GM20000 (cell line): ENCODE results near the gene MSH4.
A peak's percentile ranks its signal among the peaks of the same experiment; 100 is the strongest.

ENCODE experiments used
- DNase-seq: peaks from one replicate; pipeline ENCODE4 v3.0.0; 2012; ENCODE audit warnings: low spot score
- TF ChIP-seq, protein P1 (sequence below): IDR thresholded peaks from 2 replicates; pipeline ENCODE4 v1.5.1; 2012; ENCODE audit warnings: mild to moderate bottlenecking, control low read depth; ENCODE audit errors: extremely low read depth, missing control alignments

MSH4 gene

DNA sequence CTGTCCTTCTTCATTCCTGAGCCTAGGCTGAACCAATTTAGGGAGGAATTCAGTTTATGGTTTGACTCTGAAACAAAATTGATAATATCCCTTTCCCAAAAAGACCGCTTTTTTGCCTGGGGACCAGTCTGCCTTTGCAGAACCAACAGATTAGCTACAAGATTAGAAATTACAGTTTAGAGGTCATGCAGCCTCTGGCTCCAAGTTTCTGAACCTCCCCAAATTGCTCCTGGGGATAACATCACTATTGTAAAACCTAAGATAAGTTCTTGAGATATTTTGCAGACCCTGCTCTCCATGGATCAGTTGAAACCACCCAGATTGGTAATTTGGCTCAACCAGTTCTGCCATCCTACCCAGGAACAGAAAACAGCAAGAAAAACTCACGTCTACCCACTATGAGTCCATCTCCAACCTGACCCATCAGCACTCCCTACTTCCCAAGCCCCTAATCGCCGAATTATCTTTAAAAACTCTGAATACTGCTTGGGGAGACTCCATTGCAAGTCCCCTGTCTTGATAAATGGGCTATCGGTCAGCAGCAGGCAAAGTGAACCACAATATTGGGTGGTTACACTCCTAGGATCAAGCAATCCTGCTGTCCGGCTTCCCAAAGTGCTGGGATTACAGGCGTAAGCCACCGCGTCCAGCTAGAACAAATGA, 11.2 kb upstream of the MSH4 start:
- no peak for DNase-seq
- TF ChIP-seq, protein P1, sequence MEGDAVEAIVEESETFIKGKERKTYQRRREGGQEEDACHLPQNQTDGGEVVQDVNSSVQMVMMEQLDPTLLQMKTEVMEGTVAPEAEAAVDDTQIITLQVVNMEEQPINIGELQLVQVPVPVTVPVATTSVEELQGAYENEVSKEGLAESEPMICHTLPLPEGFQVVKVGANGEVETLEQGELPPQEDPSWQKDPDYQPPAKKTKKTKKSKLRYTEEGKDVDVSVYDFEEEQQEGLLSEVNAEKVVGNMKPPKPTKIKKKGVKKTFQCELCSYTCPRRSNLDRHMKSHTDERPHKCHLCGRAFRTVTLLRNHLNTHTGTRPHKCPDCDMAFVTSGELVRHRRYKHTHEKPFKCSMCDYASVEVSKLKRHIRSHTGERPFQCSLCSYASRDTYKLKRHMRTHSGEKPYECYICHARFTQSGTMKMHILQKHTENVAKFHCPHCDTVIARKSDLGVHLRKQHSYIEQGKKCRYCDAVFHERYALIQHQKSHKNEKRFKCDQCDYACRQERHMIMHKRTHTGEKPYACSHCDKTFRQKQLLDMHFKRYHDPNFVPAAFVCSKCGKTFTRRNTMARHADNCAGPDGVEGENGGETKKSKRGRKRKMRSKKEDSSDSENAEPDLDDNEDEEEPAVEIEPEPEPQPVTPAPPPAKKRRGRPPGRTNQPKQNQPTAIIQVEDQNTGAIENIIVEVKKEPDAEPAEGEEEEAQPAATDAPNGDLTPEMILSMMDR, result no peak

DNA sequence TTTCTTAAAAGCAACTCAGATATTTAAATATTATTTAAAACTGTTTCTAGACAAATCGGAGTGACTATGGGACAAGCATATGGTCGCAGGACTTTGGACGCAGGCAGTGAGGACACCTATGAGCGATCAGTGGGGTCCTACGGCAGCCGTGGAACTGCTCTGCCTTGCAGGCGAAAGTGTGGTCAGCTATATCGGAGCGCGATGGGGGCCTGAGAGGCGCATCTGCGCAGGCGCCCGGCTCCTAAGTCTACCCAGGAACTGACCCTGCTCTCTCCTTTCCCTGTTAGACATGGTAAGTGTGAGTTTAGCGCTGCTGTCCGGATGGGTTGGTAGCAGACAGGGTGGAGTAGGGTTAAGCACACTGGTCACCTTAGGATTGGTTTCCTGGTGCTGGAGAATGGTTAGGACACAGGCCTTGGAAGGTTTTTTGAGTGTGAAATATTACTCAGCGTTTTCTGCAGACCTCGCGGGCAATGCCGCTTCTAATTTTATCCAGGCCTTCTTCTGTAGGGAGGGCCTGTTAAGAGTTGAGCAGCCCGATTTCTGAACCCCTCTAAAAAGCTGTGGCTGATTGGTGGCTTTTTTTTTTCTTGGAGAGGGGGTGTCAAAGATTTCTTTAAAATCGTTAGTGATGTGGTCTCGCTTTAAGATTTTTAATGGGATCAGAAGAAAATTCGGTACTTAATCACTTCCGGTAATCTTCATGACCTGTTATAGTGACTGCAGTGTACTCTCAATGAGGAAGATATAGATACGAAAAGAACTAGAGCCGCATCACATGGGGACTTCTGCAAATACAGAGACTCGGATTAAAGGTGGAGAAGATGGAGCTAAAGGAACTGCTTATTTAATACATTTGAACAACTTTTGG, 10.5 kb upstream of the MSH4 start, which contains the start of gene RABGGTB:
Gene RABGGTB, plus strand, starts transcription at position 274 of the 871 bp plus-strand sequence. Its CDS starts 16 bp downstream, at position 290.
- DNase-seq, result peak; percentile 88

DNA sequence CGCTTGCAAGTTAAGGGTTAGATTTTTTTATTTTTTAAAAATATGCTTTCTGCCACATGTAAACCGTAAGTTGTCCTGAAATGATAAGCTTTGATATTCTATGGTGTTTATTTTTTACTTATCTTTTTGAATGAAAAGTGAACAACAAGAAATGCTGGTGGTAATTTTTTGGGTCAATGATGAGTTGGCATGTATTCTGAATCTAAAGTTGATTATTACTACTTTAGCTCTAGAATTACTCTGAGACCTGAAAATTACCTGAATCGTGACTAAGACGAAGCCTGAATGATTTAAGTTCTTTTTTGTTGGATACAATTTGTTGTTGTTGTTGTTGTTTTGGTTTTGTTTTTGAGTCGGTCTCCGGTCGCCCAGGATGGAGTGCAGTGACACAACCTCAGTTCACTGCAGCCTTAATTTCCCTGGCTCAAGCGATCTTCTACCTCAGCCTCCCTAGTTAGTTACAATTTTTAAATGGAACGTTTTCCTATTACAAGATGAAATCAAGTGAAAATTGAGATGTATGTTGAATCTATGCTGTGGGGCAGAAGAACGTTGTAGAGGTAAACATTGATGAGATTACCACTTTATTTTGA, 9.7 kb upstream of the MSH4 start:
- TF ChIP-seq, protein P1, result no peak
- DNase-seq, result no peak

More for the DNA sequence above, 10.5 kb upstream of the MSH4 start, which contains the start of gene RABGGTB:
- TF ChIP-seq, protein P1, result no peak

DNA sequence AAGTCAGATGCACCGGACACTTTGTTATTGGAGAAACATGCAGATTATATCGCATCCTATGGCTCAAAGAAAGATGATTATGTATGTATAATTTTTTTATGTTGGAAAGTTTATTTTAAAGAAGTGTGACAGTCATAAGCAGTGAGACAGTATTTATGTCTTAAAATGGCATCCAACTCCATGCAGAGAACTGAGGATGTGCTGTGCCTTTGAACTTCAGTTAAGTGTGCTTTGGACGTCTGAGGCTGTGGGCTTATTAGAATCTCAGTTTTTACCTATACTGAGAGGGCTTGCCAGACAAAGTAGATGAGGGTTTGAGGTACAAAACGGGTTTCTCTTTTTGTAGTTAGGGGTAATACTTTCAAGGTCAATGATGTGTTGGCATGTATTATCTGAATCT, 9.2 kb upstream of the MSH4 start:
- no peak for DNase-seq

DNA sequence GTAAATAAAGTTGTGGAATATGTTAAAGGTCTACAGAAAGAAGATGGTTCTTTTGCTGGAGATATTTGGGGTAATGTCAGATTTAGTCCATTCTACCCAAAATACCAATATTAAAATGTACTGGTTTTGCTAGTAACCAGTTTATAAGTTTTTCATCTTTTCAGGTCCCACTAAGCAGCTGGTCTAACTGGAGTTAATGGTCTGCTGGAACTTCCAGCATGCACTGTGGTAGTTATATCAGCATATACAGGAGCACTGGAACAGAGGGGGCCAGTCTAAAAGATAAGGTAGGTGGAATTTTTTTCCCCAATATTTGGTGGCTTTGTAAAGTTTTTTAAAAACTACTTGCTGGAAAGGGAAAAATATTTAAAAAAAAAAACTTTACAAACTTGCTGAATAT, 6.7 kb upstream of the MSH4 start:
- DNase-seq, result no peak

More for the DNA sequence above, 9.2 kb upstream of the MSH4 start:
- TF ChIP-seq, protein P1, result no peak

DNA sequence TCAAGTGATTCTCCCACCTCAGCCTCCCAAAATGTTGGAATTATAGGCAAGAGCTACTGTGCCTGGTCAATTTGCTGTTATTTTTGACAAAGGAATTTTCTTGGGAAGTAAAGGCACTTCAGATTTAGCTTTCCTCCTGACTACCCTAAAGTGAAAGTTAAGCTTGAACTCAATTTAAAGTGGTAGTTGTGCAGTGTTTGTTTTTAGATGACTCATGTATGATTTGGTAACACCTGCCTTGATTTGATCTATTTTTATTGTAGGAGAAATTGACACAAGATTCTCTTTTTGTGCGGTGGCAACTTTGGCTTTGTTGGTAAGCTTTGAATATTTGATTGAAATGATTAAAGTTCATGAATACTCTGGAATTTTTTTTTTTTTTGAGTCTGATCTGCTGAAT, 5.7 kb upstream of the MSH4 start:
- DNase-seq, result no peak

More for the DNA sequence above, 6.7 kb upstream of the MSH4 start:
- TF ChIP-seq, protein P1, result no peak

More for the DNA sequence above, 5.7 kb upstream of the MSH4 start:
- TF ChIP-seq, protein P1, result no peak
